ENCODE results near the gene MARF1.

DNA sequence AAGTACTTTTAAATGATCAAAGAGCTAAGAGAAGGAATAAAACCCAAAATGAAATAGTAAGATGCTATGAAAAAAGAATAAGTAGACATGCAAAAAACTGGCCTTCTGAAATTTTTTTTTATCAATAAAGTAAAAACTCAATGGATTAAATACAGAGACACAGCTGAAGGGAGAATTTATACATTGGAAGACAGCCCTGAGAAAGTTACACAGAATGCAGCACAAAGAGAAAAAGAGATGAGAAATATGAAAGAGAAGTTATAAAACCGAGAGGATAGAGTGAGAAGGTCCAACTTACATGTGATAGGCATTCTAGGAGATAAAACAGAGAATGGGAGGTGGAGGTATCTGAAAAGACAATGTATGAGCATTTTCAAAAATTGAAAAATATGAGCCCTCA is 57.0 kb downstream of the MARF1 start:
- no peak for TF ChIP-seq POLR2A (IDR thresholded peaks at IDR 0.05)
- TF ChIP-seq, protein P1, sequence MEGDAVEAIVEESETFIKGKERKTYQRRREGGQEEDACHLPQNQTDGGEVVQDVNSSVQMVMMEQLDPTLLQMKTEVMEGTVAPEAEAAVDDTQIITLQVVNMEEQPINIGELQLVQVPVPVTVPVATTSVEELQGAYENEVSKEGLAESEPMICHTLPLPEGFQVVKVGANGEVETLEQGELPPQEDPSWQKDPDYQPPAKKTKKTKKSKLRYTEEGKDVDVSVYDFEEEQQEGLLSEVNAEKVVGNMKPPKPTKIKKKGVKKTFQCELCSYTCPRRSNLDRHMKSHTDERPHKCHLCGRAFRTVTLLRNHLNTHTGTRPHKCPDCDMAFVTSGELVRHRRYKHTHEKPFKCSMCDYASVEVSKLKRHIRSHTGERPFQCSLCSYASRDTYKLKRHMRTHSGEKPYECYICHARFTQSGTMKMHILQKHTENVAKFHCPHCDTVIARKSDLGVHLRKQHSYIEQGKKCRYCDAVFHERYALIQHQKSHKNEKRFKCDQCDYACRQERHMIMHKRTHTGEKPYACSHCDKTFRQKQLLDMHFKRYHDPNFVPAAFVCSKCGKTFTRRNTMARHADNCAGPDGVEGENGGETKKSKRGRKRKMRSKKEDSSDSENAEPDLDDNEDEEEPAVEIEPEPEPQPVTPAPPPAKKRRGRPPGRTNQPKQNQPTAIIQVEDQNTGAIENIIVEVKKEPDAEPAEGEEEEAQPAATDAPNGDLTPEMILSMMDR (IDR thresholded peaks at IDR 0.05), result no peak
